Activated B cell treated with CpG ODN at 0.5 μM for 24 hours (primary cell): ENCODE measurements around the gene ISM1. TPM values are rescaled to one million over a fixed set of nuclear protein-coding genes. Genes with fewer than 3 reads are reported as not detected.

Experiments
- ATAC-seq: fragments of 200-7000 bp; cut with Tn5 transposase; one replicate; pipeline ENCODE4 v1.10.0; 2021; ENCODE audit warnings: low read depth, mild to moderate bottlenecking, moderate library complexity
- CTCF ChIA-PET: fragments of 350-600 bp; sonication (Branson Sonifier 250); formaldehyde crosslinking; loops from one replicate; lab custom pipeline; 2021; ENCODE audit warnings: antibody characterized with exemption; lab: Charles Lee
- POLR2A ChIA-PET: fragments of 350-600 bp; sonication (Branson Sonifier 250); formaldehyde crosslinking; loops from one replicate; lab custom pipeline; 2021; ENCODE audit warnings: antibody characterized with exemption; lab: Charles Lee
- DNase-seq: peaks from one replicate; pipeline ENCODE4 v3.0.0; 2022
- H3K27ac Mint-ChIP-seq: one replicate; pipeline ENCODE4 v1.8.0; 2020; ENCODE audit warnings: mixed read lengths
- H3K27me3 Mint-ChIP-seq: one replicate; pipeline ENCODE4 v1.8.0; 2021; ENCODE audit warnings: mixed read lengths
- H3K36me3 Mint-ChIP-seq: one replicate; pipeline ENCODE4 v1.8.0; 2021; ENCODE audit warnings: low read depth, mixed read lengths
- H3K4me1 Mint-ChIP-seq: one replicate; pipeline ENCODE4 v1.8.0; 2021; ENCODE audit warnings: mixed read lengths
- H3K4me3 Mint-ChIP-seq: one replicate; pipeline ENCODE4 v1.8.0; 2020; ENCODE audit warnings: mild to moderate bottlenecking, mixed read lengths
- H3K9me3 Mint-ChIP-seq: one replicate; pipeline ENCODE4 v1.8.0; 2020; ENCODE audit warnings: mixed read lengths
- CTCF ChIP-seq: fragments of 200-600 bp; IDR thresholded peaks from one replicate; pipeline ENCODE4 v1.8.0; 2022; ENCODE audit warnings: antibody characterized with exemption, mild to moderate bottlenecking
- intact Hi-C: fragments of 100-400 bp; cut with micrococcal nuclease; formaldehyde crosslinking; loops from one replicate; pipeline ENCODE4 v1.15.1; 2024
- total RNA-seq: library from RNA; stranded (reverse); gene quantifications from 2 replicates; pipeline ENCODE4 v1.2.3, GENCODE V29; 2022

ISM1 gene
- total RNA-seq, 1 donor from 2014 or later, result not detected

GRCh38 chr20:13202565-13202964 lies 18.5 kb upstream of the ISM1 start:
- no peaks in the 10 kb centered on the region for H3K4me1 Mint-ChIP-seq
- DNase-seq (no peak), ATAC-seq (no peak)
- ChIA-PET CTCF (no interaction called here), POLR2A (no interaction called here)
- H3K4me3 Mint-ChIP-seq, result no peak overlapping the region
- no peak overlapping the region for H3K27ac Mint-ChIP-seq
- TF ChIP-seq CTCF, result no peak
- intact Hi-C loops, result no loop called here
- no peaks in the 10 kb centered on the region for H3K36me3 Mint-ChIP-seq
- H3K27me3 Mint-ChIP-seq, result peaks cover 19% of the 10 kb centered on the region
- H3K9me3 Mint-ChIP-seq, result no peaks in the 10 kb centered on the region

GRCh38 chr20:13205425-13205824 lies 15.6 kb upstream of the ISM1 start:
- H3K27ac Mint-ChIP-seq, result no peak overlapping the region
- peaks cover 22% of the 10 kb centered on the region for H3K27me3 Mint-ChIP-seq
- no peak for TF ChIP-seq CTCF
- no peaks in the 10 kb centered on the region for H3K4me1 Mint-ChIP-seq
- no peaks in the 10 kb centered on the region for H3K9me3 Mint-ChIP-seq
- intact Hi-C loops, result no loop called here
- ChIA-PET POLR2A (no interaction called here), CTCF (no interaction called here)
- ATAC-seq, result no peak
- H3K36me3 Mint-ChIP-seq, result no peaks in the 10 kb centered on the region
- DNase-seq, result no peak
- H3K4me3 Mint-ChIP-seq, result no peak overlapping the region

- ChIA-PET POLR2A (no interaction called here), CTCF (no interaction called here)
- DNase-seq (no peak), ATAC-seq (no peak)
- intact Hi-C loops, result no loop called here
- no peaks in the 10 kb centered on the region for H3K4me1 Mint-ChIP-seq
- H3K4me3 Mint-ChIP-seq, result no peak overlapping the region
- H3K27ac Mint-ChIP-seq, result no peak overlapping the region
- H3K27me3 Mint-ChIP-seq, result peaks cover 20% of the 10 kb centered on the region
- H3K36me3 Mint-ChIP-seq, result no peaks in the 10 kb centered on the region
- TF ChIP-seq CTCF, result no peak
- no peaks in the 10 kb centered on the region for H3K9me3 Mint-ChIP-seq
Measured at GRCh38 chr20:13205848-13206434, 15.1 kb upstream of the ISM1 start.

- Mint-ChIP-seq H3K27me3 (peaks cover 16% of the 10 kb centered on the region), H3K36me3 (no peaks in the 10 kb centered on the region)
Measured at GRCh38 chr20:13207016-13207415, 14.1 kb upstream of the ISM1 start.

More at GRCh38 chr20:13207016-13207415, 14.1 kb upstream of the ISM1 start:
- DNase-seq (no peak), ATAC-seq (no peak)
- no peak for TF ChIP-seq CTCF
- Mint-ChIP-seq H3K27ac (no peak overlapping the region), H3K4me1 (no peaks in the 10 kb centered on the region), H3K4me3 (no peak overlapping the region), H3K9me3 (no peaks in the 10 kb centered on the region)
- POLR2A ChIA-PET, result no interaction called here
- intact Hi-C loops, result no loop called here
- CTCF ChIA-PET, result no interaction called here
